Ishikawa (cell line): ENCODE data around the gene ERN1.

Experiments
- EP300 ChIP-seq: IDR thresholded peaks from 2 replicates; pipeline ENCODE4 v1.6.1; 2012; ENCODE audit warnings: borderline replicate concordance
- MAX ChIP-seq: IDR thresholded peaks from 2 replicates; pipeline ENCODE4 v1.6.1; 2012
- RAD21 ChIP-seq: IDR thresholded peaks from 2 replicates; pipeline ENCODE4 v1.6.1; 2012; ENCODE audit warnings: low read depth
- TCF12 ChIP-seq: IDR thresholded peaks from 2 replicates; pipeline ENCODE4 v1.6.1; 2012; ENCODE audit warnings: low read depth
- USF1 ChIP-seq: IDR thresholded peaks from 2 replicates; pipeline ENCODE4 v1.6.1; 2012
- YY1 ChIP-seq: IDR thresholded peaks from 2 replicates; pipeline ENCODE4 v1.6.1; 2012; ENCODE audit warnings: low read depth

- TF ChIP-seq EP300 (no peak), TCF12 (no peak), RAD21 (no peak), YY1 (no peak), MAX (no peak), USF1 (no peak)
Observed at GRCh38 chr17:64106918-64107317, 23.0 kb downstream of the ERN1 start.
